NCI-H226 (cell line): Measurements from ENCODE around the gene CDKL2.
"Not testable (repeated sequence)": the region's sequence is repeated elsewhere in the genome, so short reads cannot be mapped to it uniquely, and the experiment has no call there.

Experiments used
- DNase-seq: peaks from one replicate; pipeline ENCODE4 v3.0.0-alpha.2; 2015

CDKL2 gene

GRCh38 chr4:75630174-75630936 lies at the start of gene CDKL2:
Gene CDKL2, minus strand, starts transcription at chr4:75630528. Its CDS starts 4,540 bp downstream, at chr4:75625988.
- DNase-seq: peak; percentile 69

- no peak for DNase-seq
These were observed 48.6 kb upstream of the CDKL2 start for GRCh38 chr4:75678965-75679364.

- DNase-seq: no peak
These were observed 48.1 kb upstream of the CDKL2 start for GRCh38 chr4:75678473-75678872.

GRCh38 chr4:75675004-75675531 lies 44.7 kb upstream of the CDKL2 start:
- DNase-seq: no peak

GRCh38 chr4:75673959-75674328 lies 43.6 kb upstream of the CDKL2 start:
- no peak for DNase-seq

GRCh38 chr4:75673027-75673958 lies 43.0 kb upstream of the CDKL2 start, which contains the start of gene G3BP2:
Gene G3BP2, minus strand, starts transcription at chr4:75673411. Its CDS starts 11,386 bp downstream, at chr4:75662025.
- DNase-seq: peak; percentile 94

GRCh38 chr4:75672461-75673026 lies 42.2 kb upstream of the CDKL2 start:
- DNase-seq: peak; percentile 21

GRCh38 chr4:75671802-75672421 lies 41.6 kb upstream of the CDKL2 start:
- DNase-seq: no peak

GRCh38 chr4:75668596-75668995 lies 38.3 kb upstream of the CDKL2 start:
- no peak for DNase-seq

GRCh38 chr4:75667636-75668035 lies 37.3 kb upstream of the CDKL2 start:
- not testable (repeated sequence) for DNase-seq

- no peak for DNase-seq
These were observed 36.0 kb upstream of the CDKL2 start for GRCh38 chr4:75666299-75666698.

- DNase-seq: not testable (repeated sequence)
These were observed 34.3 kb upstream of the CDKL2 start for GRCh38 chr4:75664604-75665003.

- no peak for DNase-seq
These were observed 32.3 kb upstream of the CDKL2 start for GRCh38 chr4:75662626-75663025.

GRCh38 chr4:75660491-75660890 lies 30.2 kb upstream of the CDKL2 start:
- no peak for DNase-seq

- no peak for DNase-seq
These were observed 29.2 kb upstream of the CDKL2 start for GRCh38 chr4:75659512-75660031.

- no peak for DNase-seq
These were observed 28.5 kb upstream of the CDKL2 start for GRCh38 chr4:75658876-75659275.

- DNase-seq: no peak
These were observed 25.2 kb upstream of the CDKL2 start for GRCh38 chr4:75655562-75655961.

- DNase-seq: no peak
These were observed 24.6 kb upstream of the CDKL2 start for GRCh38 chr4:75654905-75655304.

- DNase-seq: no peak
These were observed 23.6 kb upstream of the CDKL2 start for GRCh38 chr4:75653845-75654503.

- DNase-seq: no peak
These were observed 13.8 kb upstream of the CDKL2 start for GRCh38 chr4:75644095-75644494.

GRCh38 chr4:75643651-75644050 lies 13.3 kb upstream of the CDKL2 start:
- DNase-seq: no peak

GRCh38 chr4:75639124-75639695 lies 8.9 kb upstream of the CDKL2 start:
- no peak for DNase-seq
